DND-41 (cell line): Measurements from ENCODE around the gene KSR2.
A peak's percentile ranks its signal among the peaks of the same experiment; 100 is the strongest.

Experiments
- ATAC-seq: fragments of 200-7000 bp; cut with Tn5 transposase; 3 replicates; pipeline ENCODE4 v1.9.1; 2021; ENCODE audit warnings: low read depth; ENCODE audit not compliant: insufficient read depth
- DNase-seq: peaks from one replicate; pipeline ENCODE4 v3.0.0-alpha.2; 2020
- H2AFZ ChIP-seq: 2 replicates; pipeline ENCODE4 v1.6.0; 2012; ENCODE audit warnings: low read depth, low read length
- H3K27ac ChIP-seq: 2 replicates; pipeline ENCODE4 v1.5.1; 2012; ENCODE audit warnings: low read length, inconsistent platforms
- H3K27me3 ChIP-seq: fragments of 200-600 bp; sonication (generic); 2 replicates; pipeline ENCODE4 v1.6.0; 2012; ENCODE audit warnings: low read length, mild to moderate bottlenecking, inconsistent platforms; ENCODE audit not compliant: insufficient read depth, poor library complexity
- H3K36me3 ChIP-seq: 2 replicates; pipeline ENCODE4 v1.5.1; 2012; ENCODE audit warnings: low read length, inconsistent platforms; ENCODE audit not compliant: insufficient read depth
- H3K4me1 ChIP-seq: 2 replicates; pipeline ENCODE4 v1.5.1; 2012; ENCODE audit warnings: mild to moderate bottlenecking, low read length; ENCODE audit not compliant: insufficient read depth
- H3K4me2 ChIP-seq: 2 replicates; pipeline ENCODE4 v1.6.0; 2012; ENCODE audit warnings: mild to moderate bottlenecking, moderate library complexity, low read length, inconsistent platforms; ENCODE audit not compliant: insufficient read depth
- H3K4me3 ChIP-seq, 2 experiments: fragments of 200-600 bp in 1 of 2; shearing (Covaris generic) in 1 of 2; 2 replicates each; pipeline ENCODE4 v1.5.1; 2012 to 2016; ENCODE audit warnings: inconsistent platforms in 2 of 2, low read length in 2 of 2, mild to moderate bottlenecking in 2 of 2, low read depth in 1 of 2, moderate library complexity in 1 of 2
- H3K79me2 ChIP-seq: 2 replicates; pipeline ENCODE4 v1.6.0; 2012; ENCODE audit warnings: low read length, inconsistent platforms; ENCODE audit not compliant: insufficient read depth
- H3K9ac ChIP-seq: 2 replicates; pipeline ENCODE4 v1.6.0; 2012; ENCODE audit warnings: low read depth, mild to moderate bottlenecking, inconsistent platforms, low read length, moderate library complexity
- H3K9me3 ChIP-seq: 2 replicates; pipeline ENCODE4 v1.5.1; 2012; ENCODE audit warnings: low read length, moderate library complexity, mild to moderate bottlenecking, inconsistent platforms; ENCODE audit not compliant: insufficient read depth, severe bottlenecking
- H4K20me1 ChIP-seq: 2 replicates; pipeline ENCODE4 v1.6.0; 2012; ENCODE audit warnings: low read length; ENCODE audit not compliant: insufficient read depth
- CTCF ChIP-seq: IDR thresholded peaks from 2 replicates; pipeline ENCODE4 v1.5.1; 2012; ENCODE audit warnings: borderline replicate concordance, low read length, moderate library complexity, mild to moderate bottlenecking; ENCODE audit not compliant: poor library complexity, severe bottlenecking; ENCODE audit errors: extremely low read depth
- EZH2 ChIP-seq: IDR thresholded peaks from 3 replicates; pipeline ENCODE4 v1.6.1; 2012; ENCODE audit warnings: borderline replicate concordance, low read depth, mild to moderate bottlenecking, moderate library complexity, low read length, inconsistent platforms; ENCODE audit not compliant: severe bottlenecking

The KSR2 gene

GRCh38 chr12:117473856-117474255, 494.9 kb downstream of the KSR2 start:
- DNase-seq (no peak), ATAC-seq (no peak)
- H3K4me3 ChIP-seq, result no peak overlapping the region
- no peak overlapping the region for H3K4me2 ChIP-seq
- H3K36me3 ChIP-seq, result no peaks in the 10 kb centered on the region
- no peak overlapping the region for H3K27ac ChIP-seq
- no peak for TF ChIP-seq CTCF
- TF ChIP-seq EZH2, result no peak
- peaks cover 2% of the 10 kb centered on the region for H3K9me3 ChIP-seq
- no peaks in the 10 kb centered on the region for H4K20me1 ChIP-seq
- H3K79me2 ChIP-seq, result no peaks in the 10 kb centered on the region
- no peak overlapping the region for H2AFZ ChIP-seq
- peaks cover 21% of the 10 kb centered on the region for H3K27me3 ChIP-seq
- H3K4me1 ChIP-seq, result no peaks in the 10 kb centered on the region
- H3K9ac ChIP-seq, result no peak overlapping the region

GRCh38 chr12:117472983-117473382, 495.8 kb downstream of the KSR2 start:
- peak; percentile 61 for TF ChIP-seq CTCF
- TF ChIP-seq EZH2, result no peak
- Histone ChIP-seq H3K36me3 (no peaks in the 10 kb centered on the region), H3K4me2 (no peak overlapping the region), H3K9me3 (peaks cover 2% of the 10 kb centered on the region), H4K20me1 (no peaks in the 10 kb centered on the region), H3K27me3 (peaks cover 16% of the 10 kb centered on the region), H3K4me1 (no peaks in the 10 kb centered on the region), H2AFZ (no peak overlapping the region), H3K79me2 (no peaks in the 10 kb centered on the region), H3K27ac (no peak overlapping the region), H3K4me3 (no peak overlapping the region), H3K9ac (no peak overlapping the region)
- ATAC-seq (no peak), DNase-seq (no peak)

- H3K4me1 ChIP-seq, result no peaks in the 10 kb centered on the region
- H3K36me3 ChIP-seq, result no peaks in the 10 kb centered on the region
- no peak overlapping the region for H3K27ac ChIP-seq
- DNase-seq (no peak), ATAC-seq (no peak)
- H3K79me2 ChIP-seq, result no peaks in the 10 kb centered on the region
- H3K9ac ChIP-seq, result no peak overlapping the region
- H4K20me1 ChIP-seq, result no peaks in the 10 kb centered on the region
- peaks cover under 1% of the 10 kb centered on the region for H3K9me3 ChIP-seq
- no peak overlapping the region for H3K4me3 ChIP-seq
- H3K27me3 ChIP-seq, result peaks cover 9% of the 10 kb centered on the region
- TF ChIP-seq EZH2 (no peak), CTCF (peak; percentile 64)
- H2AFZ ChIP-seq, result no peak overlapping the region
- H3K4me2 ChIP-seq, result no peak overlapping the region
These were observed 498.0 kb downstream of the KSR2 start for GRCh38 chr12:117470804-117471203.
